Measurements from ENCODE around the gene NR6A1.

The NR6A1 gene

DNA sequence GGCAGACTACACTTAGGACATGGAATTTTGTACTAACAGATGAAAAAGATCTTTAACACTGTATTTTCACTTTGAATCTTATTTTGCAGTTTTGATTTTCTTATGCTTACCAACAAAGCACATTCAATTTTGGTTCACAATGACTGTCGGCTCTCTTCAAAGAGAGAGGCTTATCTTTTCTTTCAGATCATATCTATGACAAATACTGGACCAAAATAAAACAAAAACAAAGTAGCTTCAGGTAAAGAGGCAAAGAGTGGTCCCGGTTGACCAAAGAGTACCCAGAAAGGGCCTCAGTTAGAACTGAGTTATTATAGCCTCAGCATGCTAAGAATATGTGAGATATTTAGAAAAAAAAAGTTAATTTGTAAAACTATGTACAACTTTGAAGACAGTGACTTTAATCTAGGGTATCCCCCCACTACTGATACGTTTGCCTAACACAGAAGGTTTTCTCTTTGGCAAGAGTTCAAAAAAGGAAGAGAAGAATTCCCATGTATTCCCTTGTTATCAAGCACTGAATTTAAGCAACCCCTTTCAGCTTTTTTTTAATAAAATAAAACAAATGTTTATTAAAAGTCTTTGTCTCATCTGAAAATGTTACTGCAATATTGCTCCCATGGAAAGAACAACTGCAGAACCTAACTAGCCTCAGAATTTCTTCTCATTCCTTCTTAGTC, 50.5 kb downstream of the NR6A1 start:
- DNase-seq = no peak

DNA sequence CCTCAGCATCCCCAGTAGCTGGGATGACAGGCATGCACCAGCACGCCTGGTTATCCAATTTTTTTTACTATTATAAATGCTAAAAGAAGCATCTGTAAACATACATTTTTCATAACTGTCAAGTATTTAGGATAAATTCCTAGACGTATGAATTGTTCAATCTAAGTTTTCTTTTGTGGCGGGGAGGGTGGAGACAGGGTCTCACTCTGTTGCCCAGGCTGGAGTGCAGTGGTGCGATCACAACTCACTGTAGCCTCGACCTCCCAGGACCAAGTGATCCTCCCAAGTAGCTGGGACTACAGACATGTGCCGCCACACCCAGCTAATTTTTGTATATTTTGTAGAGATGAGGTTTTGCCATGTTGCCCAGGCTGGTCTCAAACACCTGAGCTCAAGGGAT, 52.2 kb downstream of the NR6A1 start:
- DNase-seq = no peak

DNA sequence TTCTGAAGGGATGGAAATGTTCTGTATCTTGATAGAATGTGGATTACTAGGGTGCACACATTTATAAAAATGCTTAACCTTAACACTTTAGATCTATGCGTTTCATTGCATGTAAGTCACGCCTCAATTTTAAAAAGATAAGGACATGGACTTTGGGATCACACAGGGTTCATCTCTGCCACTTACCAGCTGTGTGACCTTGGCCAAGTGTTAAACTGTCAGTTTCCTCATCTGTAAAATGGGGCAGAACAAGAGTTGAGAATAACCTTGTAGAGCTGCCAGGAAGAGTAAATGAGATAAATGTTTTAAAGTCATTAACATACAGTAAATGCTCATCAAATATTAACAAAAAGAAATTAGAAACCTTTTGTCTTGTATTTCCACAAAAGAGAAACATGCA, 53.5 kb downstream of the NR6A1 start:
- DNase-seq = no peak

DNA sequence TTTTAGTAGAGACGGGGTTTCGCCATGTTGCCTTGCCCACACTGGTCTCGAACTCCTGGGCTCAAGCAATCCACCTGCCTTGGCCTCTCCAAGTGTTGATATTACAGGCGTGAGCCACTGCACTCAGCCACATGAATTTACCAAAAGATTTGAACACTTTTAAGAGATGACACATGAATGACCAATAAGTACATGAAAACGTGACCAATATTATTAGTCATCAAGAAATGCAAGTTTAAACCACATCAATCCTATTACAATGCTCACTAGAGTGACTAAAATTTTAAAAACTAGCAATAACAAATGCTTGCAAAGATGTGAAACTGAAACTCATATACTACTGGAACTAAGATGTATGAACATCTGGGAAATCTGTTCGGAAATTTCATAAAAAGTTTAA, 54.3 kb downstream of the NR6A1 start:
- no peak for DNase-seq

DNA sequence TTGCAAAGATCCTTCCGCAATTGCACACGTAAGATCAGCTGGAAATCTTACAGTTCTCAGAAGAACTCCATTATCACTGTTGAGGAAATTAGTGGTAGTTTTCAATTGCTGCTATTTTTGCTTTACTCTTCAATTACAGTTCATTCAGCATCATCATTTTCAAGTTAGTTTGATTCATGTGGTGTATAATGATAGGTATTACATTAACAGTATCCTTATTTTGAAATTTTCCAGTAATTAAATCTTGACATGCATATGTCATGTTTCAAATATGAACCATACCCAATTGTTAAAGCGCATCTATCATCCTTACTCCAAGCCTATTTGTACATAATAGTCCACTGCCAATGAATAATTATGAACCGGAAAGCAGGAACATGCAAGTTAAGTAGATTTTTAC, 60.3 kb downstream of the NR6A1 start:
- no peak for DNase-seq

DNA sequence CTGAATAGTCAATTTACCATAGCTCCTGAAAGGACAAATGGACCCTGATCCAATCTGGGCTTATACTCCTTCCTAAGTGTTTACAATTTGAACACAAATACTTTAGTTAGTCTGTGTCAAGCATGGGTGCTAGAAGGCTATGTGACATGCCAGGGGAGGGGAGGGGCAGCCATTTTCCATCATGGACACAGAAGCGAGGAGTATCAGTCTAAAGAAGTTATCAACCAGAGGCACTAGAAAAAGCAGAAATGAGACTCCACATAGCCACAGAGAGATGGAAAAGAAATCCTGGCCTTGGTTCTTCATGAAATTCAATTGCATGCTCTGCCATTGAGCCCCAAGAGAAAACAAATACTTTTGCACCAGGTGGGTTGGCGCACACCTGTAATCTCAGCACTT, 61.8 kb downstream of the NR6A1 start:
- no peak for DNase-seq

DNA sequence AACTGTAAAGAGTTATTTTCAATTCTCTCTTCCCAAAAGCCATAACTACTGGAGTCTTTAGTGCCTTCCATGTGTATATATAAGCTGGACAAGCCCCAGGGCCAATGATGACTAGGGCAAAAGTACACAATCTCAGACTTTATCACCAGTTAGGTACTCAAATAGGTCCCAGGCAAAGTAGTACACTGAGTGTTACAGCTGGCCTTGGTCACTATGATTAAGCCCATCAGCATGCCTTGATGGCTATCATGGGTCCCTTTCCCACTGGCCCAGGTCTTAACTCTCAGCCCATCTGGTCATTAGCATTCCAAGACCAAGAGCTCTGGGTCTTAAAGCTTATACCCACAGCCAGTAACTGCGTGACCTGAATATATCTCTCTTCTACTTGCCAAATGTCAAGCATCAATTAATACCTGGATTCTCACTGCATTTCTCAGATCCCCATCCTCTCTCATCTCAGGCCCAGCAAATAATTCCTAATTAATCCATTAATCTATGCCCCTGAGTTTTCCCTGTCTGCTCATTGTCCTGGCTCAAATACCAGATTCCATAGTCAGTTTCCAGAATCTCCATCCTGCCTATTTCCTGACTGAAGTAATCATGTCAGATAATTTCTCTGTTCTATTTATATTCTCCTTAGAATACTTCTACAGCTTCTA, 62.3 kb downstream of the NR6A1 start:
- no peak for DNase-seq

DNA sequence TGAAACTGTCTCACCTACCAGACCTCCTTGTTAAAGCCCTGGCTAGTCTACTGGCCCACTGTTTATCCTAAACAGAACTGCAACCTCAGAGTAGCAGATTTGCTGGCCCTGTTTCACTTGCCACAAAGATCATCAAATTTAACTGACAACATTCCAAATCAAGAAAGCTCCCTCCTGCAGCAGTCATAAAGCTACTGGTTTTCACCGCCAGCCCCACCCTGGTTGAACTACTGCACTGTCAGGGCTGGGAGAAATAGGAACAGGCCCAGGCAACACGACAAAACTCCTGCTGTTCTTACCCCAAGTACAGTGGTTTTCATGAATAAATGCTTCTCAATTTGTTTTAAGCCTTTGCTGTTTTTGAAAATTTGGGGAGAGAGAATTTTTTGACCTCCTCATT, 63.0 kb downstream of the NR6A1 start:
- DNase-seq = no peak

DNA sequence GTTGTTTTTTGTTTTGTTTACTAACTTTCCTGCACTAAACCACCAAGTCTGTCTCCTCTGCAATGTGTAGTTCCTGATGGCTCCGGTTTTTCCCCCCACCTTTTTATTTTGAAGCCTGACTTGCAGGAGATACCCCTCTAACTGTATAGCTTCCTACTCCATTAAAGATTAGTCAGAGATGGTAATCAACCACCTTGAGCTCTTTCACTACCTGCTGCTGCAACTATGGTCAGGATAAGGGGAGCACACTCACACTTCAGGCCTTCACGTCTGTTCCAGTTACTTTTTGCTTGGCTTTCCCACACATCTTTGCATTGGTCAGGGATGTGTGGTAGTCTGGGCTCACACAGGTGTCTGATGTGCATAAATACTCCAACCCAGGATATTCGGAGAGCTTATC, 63.4 kb downstream of the NR6A1 start:
- no peak for DNase-seq

DNA sequence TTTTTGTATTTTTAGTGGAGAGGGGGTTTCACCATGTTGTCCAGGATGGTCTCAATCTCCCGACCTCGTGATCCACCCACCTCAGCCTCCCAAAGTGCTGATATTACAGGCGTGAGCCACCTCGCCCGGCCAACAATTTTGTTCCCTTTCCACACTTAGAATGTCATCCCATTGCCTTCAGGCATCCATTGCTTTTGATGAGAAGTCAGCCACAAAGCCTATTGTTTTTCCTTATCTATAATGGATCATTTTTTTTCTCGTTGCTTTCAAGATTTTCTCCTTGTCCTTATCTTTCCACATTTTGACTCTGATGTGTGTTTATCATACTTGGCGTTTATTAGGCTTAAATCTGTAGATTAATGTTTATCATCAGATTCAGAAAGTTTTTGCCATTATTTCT, 64.4 kb downstream of the NR6A1 start:
- DNase-seq = no peak

DNA sequence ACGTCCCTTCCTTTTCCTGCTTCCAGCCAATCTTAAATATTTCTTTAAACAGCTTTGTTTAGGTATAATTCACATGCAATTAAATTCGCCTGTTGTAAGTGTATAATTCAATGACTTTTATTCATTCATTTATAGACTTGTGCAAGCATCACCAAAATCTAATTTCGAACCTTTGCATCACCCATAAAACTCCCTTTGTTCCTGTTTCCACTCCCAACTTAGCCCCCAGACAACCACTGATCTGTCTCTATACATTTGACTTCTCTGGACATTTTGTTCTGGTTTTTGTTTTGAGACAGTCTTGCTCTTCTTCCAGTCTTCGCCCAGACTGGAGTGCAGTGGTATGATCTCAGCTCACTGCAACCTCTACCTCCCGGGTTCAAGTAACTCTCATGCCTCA, 71.5 kb downstream of the NR6A1 start:
- DNase-seq = no peak

DNA sequence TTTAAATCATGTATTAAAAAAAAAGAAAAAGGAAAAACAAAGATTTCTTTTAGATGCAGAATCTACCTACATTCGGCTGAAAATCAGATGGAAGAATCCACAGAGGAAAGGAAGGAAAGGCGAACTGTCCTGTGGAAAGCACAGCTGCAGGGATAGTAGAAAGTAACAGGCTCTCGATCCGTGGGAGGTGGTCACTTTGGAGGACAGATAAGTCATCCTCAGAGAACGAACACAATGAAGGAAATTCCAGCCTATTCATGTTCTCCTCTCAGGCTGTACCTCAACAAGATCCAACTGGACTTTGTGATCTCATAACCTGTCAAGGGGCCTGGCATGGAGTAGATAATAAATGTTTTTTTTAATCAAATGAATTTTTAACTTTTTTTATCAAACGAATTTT, 72.8 kb downstream of the NR6A1 start:
- no peak for DNase-seq

DNA sequence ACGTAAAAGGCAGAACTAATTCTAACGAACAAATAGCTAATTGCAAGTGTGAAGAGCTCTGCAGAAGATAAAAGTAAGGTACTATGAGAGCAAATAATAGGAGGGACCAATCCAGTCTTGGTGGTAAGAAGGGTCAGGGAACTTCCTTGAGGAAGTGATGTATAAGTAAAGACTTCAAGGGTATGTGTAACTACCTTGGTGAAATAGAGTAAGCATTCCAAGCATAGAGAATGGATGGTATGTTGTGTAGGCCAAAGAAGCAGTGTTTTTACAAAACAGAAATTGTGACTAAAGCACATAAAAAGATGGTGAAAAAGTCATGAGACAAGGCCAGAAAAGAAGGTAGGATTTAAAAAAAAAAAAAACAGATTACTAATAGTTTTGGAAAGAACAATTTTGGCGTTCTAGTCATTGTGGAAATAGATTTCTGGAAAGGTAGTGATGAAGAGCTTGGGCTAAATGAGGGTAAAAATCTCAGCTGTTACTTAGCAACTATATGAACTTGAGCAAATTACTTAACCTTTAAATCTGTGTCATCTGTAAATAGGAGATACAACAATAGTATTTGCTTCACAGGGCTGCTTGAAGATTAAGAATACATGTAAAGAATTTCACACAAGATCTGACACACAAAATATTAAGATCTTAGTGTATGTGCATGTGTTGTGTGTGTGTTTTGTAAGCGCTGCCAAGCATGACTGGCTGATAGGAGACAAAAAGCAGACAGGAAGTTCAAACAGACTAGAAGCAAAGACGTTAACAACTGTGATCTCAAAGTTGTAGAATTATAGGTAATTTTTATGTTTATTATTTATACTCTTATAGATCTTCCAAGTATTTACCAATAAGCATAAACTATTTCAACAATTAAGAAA, 73.5 kb downstream of the NR6A1 start:
- no peak for DNase-seq

DNA sequence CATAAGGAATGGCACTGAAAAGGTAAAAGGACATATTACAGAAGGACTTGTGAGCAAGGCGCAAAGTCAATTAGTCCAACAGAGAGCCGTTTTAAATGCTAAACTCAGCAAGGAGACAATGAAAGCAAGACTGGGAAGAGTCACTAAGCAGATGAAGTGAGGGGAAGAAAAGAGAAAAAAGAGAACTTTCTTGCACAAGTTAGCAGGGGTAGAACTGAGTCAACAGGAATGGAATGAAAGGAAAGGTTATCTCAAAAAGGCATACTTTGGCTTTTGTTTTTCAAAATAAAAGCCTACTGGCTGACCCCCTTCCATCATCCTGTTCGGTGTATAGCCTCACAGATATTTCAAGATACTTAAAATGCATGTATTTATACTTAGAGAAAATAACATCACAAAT, 75.0 kb downstream of the NR6A1 start:
- DNase-seq = no peak

DNA sequence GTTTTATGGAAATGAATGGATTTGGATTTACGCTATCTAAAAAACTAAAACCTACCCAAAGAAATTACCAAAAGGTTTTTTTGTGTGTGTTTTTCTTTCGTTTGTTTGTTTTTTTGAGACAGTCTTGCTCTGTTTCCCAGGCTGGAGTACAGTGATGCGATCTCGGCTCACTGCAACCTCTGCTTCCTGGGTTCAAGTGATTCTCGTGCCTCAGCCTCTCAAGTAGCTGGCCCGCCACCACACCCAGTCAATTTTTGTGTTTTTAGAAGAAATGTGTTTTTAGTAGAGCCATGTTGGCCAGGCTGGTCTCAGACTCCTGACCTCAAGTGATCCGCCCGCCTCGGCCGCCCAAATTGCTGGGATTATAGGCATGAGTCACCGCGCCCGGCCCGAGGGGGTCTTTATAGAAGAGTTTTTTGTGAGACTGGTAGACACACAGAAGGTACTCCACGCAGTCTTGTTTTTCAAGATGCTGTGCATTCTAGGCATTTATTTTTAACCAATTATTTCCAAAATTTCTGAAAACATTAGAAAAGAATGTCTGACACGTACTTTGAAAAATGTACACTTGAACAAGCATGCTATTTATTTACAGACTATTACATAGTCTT, 75.7 kb downstream of the NR6A1 start:
- no peak for DNase-seq

DNA sequence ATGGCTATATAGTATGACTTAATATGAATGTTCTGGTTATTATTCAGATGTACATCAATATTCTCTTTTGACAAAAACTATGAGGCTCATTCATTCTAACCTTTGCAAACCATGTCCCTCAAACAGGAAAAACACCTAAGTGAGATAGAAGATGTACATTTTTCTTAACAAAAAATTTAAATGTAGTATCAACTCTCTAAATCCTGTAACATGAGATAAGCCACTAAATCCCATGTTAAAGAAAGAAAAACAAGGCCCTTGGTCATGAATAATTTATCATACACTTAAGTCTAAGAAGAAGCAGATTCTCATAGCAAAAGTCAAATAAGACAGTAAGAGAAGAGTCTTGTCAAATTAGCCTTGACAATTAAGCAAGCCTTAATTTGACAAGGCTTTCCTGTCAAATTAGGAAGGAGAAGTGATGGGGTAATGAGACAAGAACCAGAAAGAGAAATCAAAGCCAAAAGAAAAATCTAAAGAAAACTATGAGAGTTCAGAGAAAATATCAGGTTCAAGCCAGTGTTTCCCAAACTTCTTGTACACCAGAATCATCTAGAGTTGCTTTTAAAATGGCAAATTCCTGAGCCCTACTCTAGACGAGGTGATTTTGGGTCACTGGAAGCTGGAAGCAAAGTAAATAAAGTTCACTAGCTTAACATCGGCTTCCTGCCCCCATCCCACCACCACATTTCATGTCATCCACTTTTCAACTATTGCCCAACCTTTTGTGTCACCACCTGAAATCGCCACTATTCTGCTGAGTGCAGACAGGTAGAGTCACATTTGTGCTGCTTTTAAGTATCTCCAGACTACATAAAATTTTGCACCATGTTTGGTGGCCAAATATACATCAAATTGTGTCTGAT, 76.5 kb downstream of the NR6A1 start:
- no peak for DNase-seq

DNA sequence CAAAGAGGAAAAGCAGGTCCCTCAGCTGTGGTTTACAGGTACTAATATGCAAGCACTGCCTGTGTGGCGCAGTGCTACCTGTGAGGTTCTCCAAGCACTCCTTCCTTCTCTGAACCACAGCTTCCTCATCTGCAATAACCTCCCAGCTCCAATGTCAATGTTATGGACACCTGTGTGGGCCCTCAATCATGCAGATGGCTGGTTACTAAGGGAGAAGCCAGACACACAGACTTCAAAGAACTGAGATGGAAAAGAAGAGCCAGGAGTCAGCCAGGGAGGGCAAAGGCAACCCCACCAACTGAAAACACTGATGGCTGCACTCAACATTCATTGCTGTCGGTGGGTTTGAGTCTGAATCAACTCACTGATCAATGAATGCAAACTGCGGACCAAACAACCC, 77.7 kb downstream of the NR6A1 start:
- no peak for DNase-seq

DNA sequence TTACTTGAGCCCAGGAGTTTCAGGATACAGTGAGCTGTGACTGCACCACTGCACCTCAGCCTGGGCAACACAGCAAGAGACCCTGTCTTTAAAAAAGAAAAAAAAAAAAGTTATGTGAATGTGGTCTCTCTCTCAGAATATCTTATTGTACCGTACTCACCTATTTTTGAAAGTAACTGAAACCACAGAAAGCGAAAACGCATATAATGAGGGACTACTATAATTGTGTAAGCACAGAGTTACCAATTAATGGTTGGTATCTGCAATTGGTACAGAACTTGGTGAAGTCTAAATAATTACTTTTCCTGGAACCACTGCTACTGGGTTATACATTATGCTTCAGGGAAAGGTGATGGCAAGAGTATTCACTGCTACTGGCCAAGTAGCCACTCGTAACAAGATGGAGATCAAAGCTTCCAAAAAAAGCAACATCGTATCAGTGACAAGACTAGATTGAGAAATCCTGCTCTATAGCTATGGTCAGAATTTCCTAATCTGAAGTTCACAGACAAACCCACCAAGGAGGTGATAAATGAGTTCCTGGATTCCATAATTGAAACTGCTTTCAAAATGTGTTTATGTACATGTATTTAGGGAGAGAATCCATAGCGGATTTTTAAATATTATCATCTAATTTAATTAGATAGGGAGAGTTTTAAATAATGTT, 82.7 kb downstream of the NR6A1 start:
- no peak for DNase-seq

DNA sequence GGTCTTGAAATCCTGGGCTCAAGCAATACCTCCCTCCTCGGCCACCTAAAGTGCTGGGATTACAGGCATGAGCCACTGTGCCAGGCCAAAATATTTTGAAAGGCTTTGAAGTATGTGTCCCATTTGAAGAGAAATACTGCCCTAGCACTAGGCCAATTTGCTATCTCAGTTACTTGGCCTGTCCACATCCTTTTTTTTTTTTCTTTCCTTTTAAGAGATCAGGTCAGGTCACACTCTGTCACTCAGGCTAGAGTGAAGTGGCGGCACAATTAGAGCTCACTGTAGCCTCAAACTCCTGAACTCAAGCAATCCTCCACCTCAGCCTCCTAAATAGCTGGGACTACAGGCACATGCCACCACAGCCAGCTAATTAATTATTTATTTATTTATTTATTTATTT, 84.2 kb downstream of the NR6A1 start:
- no peak for DNase-seq

DNA sequence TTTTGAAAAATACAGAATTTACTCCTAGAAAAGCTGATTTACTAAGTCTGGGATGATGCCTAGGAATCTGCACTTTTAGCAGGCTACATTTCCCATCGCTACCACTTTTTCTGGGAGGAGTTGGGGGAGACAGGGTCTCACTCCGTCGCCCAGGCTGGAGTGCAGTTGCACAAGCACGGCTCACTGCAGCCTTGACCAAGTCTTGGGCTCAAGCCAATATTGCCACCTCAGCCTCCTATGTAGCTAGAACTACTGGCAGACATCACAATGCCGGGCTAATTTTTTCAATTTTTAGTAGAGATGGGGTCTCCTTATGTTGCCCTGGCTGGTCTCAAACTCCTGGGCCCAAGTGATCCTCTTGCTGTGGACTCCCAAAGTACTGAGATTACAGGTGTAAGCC, 85.9 kb downstream of the NR6A1 start:
- no peak for DNase-seq

DNA sequence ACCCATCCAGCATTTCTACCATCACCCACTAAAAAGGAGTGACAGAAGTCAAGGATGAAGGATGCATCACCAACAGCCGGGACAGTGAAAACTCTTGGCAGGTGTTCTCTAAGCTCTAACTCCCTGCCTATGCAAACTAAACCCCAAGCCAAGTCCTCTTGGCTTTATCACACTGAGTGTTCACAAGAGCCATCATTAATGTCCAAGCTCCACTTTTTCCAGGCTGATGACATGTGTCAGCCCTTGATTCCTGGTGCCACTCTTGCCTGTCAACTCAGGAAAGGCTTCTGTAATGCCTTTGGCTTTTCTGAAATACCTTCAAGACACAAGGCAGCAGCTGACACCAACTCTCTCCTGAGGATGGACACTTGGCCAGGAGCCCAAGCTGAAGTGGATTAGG, 86.9 kb downstream of the NR6A1 start:
- no peak for DNase-seq

DNA sequence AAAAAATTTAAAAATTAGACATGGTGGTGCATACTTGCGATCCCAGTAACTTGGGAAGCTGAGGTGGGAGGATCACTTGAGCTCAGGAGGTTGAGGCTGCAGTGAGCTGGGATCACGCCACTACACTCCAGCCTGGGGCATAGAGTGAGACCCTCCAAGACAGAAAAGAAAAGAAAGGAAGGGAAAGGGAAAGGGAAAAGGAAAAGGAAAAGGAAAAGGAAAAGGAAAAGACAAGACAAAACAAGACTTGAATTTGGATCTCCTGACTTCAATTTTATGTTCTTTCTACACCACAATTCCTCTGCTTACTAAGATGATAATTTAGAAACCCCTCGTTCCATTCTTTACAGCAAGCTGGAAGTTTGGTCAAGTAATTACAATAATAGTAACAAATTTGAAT, 88.1 kb downstream of the NR6A1 start:
- DNase-seq = no peak

Data from NCI-H1105 (cell line).